Activated CD4-positive, alpha-beta T cell treated with anti-CD3 and anti-CD28 coated beads, Interleukin-2, amount 50 U/mL, for 1 hour (primary cell): ENCODE measurements around the gene NOCT.
"Not testable (repeated sequence)": the region's sequence is repeated elsewhere in the genome, so short reads cannot be mapped to it uniquely, and the experiment has no call there.

Experiments used
- DNase-seq: peaks from one replicate; pipeline ENCODE4 v3.0.0-alpha.2; 2020

NOCT gene

GRCh38 chr4:139011225-139011950 is 4.2 kb upstream of the NOCT start:
- no peak for DNase-seq

DNA sequence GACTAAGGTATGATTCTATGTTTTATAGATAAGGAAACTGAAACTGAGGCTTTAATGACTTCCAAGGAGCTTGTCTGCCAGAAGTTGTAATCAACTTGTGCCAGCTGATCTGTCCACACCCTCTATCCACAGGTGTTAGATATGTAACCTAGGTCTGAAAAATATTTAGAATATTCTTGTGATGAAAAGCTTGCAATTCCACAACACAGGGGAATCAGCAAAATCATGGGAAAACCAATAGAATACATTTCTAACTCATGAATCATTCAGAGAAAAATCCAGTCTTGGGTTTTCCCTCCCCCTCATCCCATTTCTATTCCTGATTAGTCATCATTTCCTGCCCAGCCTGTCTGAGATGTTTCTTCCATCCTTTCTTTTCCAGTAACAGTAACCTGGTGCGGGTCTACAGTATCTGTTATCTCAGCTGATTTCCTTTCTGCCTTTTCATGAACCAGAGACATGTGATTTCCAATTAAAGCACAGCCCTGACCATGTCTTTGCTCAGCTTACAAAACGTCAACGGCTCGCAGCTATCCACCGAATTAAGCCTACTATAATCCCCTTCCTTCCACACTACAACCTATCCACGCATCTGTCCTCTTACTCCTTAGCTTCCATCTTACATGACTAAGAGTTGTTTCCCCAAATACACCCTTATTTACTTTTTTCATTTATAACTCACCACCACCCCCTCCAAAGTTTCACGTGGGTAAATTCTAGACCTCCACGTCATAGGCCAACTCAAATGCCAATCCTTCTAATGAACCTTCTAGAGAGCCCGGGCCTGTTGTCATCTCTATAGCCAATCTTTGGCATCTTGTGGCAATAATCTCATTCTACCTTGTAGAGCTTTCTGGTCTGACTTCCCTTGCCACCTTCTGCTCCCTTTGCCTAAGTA is 961 bp upstream of the NOCT start:
- DNase-seq: no peak

- DNase-seq: peak; percentile 34
Measured at GRCh38 chr4:139015948-139016471, 429 bp downstream of the NOCT start.

GRCh38 chr4:139017861-139018260 is 2.3 kb downstream of the NOCT start:
- no peak for DNase-seq

DNA sequence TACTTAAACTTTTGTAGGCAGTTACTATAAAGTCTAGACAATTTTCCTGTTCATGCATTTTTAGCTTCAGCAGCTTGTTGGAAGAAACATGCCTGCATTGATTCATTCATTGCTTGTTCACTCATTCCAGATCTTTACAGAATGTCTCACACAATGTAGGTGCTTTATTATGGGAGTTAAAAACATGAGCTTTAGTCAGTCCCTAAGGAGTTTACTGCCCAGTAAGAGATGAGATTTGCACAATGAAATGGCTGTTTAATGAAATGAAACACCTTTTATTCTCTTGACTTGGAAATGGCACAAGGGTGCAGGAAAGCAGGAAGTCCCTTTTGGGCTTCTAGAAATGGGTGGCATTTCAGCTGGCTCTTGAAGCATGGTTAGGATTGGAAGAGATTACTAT is 2.9 kb downstream of the NOCT start:
- no peak for DNase-seq

- DNase-seq: no peak
Measured at GRCh38 chr4:139018971-139019758, 3.6 kb downstream of the NOCT start.

DNA sequence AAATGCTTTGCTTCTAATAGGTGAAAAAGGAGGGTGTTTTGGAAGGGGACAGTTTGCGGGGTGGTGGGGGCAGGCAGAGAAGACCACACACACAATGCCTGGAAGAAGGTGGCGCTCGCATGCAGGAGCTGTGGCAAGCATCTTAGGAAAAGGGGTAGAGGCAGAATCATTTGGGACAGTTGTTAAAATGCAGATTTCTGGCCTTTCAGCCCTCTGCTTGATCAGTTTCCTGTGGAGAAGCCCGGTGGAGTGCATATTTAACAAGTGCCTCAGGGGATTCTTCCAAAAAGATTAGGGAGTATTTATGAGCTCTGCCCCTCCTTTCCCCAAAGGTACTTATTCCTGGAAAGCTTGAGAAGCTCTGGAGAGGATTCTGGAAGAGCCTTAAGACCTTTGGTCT is 4.8 kb downstream of the NOCT start:
- no peak for DNase-seq

DNA sequence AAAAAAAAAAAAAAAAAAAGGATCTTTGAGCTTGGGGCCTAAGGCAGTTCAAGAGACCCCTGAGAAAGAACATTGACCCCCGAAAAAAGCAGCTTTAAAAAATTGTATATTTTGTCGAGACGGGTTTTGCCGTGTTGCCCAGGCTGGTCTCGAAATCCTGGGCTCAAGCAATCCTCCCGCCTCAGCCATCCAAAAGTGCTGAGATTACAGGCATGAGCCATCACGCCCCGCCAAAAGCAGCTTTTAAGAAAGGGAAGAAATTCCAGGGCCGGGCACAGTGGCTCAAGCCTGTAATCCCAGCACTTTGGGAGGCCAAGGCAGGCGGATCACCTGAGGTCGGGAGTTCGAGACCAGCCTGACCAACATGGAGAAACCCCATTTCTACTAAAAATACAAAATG is 5.5 kb downstream of the NOCT start:
- DNase-seq: not testable (repeated sequence)

DNA sequence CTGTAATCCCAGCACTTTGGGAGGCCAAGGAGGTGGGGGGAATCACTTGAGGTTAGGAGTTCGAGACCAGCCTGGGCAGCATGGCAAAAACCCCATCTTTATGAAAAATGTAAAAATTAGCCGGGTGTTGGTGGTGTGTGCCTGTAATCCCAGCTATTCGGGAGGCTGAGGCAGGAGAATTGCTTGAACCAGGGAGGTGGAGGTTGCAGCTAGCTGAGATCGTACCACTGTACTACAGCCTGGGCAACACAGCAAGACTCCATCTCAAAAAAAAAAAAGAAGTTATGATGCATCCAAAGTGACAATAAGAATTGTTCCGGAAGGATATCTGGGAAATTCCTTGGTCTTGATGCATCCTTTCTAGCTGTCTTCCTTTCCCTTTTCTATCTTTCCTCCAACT is 7.3 kb downstream of the NOCT start:
- no peak for DNase-seq

GRCh38 chr4:139024686-139025085 is 9.1 kb downstream of the NOCT start:
- no peak for DNase-seq

DNA sequence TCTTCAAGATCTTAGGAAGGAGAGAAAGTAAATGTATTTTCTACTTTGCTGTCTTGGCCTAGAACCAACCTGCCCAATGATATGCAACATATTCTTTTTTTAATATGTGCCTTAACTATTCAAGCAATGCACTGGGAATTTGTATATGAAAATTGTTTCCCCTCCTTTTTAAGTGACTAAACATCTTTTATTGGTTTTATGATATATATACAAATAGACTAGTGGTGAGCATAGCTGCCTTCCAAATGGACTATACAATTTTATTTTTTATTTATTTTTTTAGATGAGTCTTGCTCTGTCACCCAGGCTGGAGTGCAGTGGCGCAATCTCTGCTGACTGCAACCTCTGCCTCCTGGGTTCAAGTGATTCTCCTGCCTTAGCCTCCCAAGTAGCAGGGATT is 10.3 kb downstream of the NOCT start:
- no peak for DNase-seq

- DNase-seq: no peak
Measured at GRCh38 chr4:139027776-139028175, 12.2 kb downstream of the NOCT start.

DNA sequence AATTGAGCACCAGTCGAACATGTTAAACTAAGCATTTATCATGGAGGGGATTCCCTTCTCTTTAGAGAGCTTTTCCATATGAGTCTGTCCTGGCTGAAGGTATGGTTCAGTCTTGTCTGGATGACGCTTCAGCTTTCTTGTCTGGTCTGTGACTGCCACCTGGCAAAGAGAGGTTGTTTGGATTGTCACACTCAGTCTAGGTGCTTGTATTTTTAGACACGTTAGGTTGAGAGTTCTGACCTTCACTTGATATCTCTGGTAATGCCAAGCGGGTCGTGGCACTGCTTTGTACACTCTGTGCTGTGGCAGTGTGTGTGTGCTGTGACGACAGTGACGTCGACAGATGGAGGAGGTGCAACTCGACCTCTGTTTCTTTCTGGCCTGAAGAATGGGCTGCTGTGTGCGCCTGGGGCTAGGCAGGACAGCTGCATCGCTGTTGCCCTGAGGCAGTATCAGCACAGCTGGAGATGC is 12.6 kb downstream of the NOCT start:
- DNase-seq: no peak

- not testable (repeated sequence) for DNase-seq
Measured at GRCh38 chr4:139029866-139030363, 14.3 kb downstream of the NOCT start.

DNA sequence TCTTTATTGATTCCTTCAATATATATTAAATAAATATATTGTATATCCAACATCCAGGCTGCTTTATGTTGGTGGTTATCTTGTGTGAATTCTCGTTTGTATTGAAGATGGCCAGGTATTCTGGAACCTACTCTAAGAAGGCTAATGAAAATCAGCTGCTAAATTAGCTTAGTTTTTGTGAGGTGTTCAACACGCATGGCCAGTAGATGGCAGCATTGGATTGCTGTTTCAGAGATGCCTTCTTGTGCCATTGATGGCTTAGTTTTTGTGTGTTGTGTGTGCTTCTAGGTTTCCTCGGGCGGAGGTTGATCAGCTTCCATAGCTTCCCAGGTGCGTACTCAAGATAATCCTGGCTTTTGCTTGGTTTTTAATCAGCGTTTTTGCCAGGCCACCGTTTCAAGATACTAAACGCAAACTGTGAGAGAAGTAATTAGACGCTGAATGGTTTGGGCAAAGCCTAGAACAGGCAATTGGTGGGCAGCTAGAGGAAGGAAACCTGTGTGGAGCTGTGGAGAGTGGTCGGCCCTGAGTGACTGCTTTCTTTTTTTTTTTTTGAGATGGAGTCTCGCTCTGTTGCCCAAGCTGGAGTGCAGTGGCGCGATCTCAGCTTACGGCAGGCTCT is 15.1 kb downstream of the NOCT start:
- DNase-seq: peak; percentile 72

DNA sequence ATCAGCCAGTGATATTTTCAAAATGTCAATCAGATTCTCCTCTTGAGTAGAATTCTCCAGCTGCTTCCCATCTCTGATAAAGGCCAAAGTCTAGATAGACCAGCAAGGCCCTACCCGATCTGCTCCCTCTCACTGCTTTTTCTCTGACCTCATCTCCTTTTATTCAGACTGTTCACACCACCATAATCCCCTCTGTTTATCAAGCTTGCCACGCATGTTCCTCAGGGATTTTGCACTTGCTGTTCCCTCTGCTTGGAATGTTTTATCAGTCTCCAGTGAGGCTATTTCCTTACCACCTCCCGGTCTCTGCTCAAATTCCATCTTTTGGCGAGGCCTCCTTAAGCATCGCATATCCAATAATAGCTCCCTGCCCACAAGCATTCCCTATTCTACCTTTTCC is 20.1 kb downstream of the NOCT start:
- no peak for DNase-seq

DNA sequence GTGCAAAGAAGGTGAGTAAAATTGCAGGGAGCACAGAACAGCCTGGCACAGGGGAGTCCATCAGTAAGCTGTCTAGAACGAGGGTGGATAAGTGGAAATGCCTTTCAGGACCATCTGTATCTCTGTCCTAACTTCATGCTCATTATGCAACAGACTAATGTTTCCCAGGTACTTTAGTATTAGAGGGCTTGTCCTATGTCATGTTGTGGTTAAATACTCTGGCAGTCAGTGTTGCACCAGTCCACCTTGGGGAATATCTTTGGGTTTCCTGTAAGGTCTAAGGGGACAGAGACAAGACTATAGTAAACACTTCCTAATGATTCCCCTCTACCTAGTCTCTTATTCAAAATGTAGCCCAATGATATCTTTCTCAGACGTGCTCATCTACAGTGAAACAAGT is 21.3 kb downstream of the NOCT start:
- DNase-seq: no peak

DNA sequence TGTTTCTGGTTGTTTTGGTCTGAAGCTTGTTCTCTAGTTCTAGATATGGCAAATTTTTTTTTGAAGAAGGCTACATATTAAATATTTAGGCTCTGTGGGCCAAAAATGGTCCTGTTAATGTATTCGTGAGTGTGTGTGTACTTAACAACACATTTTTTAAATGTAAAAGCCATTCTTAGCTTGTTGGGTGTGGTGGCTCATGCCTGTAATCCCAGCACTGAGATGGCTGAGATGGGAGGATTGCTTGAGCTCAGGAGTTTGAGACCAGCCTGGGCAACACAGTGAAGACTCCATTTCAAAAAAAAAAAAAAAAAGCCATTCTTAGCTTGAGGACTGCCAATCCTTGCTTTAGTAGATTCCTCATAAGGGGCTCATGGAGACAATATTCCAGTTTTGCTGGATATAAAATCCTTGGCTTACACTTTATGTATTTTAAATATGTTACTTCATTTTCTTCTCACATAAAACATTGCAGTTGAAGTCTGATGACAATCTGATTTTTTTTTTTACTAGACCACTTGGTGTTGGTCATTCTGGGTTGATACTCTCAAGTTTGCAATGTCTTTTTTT is 23.4 kb downstream of the NOCT start:
- no peak for DNase-seq

- no peak for DNase-seq
Measured at GRCh38 chr4:139042981-139043460, 27.4 kb downstream of the NOCT start.

DNA sequence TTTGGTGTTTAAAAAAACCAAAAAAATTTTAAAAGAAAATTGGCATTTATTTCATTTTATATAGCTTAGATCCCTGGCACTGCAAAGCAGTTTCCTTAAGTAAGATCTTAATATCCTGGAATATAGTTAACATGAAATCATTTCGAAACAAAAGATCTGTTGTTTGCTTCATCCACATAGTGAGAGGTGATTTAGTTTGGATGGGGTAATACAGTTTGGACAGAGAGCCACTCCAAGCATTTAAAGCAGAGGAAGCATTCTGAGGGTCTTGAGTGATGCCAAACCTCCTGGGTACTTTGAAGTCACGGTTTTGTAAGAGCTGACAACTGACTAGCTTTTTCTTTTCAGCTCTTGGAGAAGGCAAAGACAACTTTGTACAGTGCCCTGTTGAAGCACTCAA is 28.7 kb downstream of the NOCT start:
- DNase-seq: no peak

- DNase-seq: no peak
Measured at GRCh38 chr4:139048026-139048425, 32.4 kb downstream of the NOCT start.

DNA sequence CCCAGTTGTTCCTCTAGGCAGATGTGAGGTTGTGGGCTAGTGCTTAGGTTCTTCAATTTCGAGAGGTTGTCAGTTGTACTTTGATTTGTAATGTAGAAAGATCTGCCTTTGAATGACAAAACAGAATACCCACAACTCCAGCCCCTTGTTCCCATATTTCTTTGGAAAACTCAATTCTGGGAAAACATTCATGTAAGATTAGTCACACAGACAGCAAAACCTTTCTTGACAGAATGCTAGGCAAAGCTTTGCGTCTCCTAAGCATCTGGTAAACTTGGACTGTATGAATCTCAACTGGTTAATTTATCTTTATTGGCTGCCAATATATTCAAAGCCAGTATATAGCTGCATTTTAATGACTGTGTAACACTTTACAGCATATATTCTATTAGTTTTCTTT is 34.9 kb downstream of the NOCT start:
- DNase-seq: no peak
